Mammary epithelial cell (primary cell): ENCODE results near the gene GAP43.

Experiments
- CTCF ChIP-seq, 2 donors: IDR thresholded peaks in 1 of 2; conservative IDR thresholded peaks in 1 of 2; 2 replicates each; pipeline ENCODE4 v1.5.1; 2011 to 2012; ENCODE audit warnings: inconsistent platforms in 2 of 2, low read length in 2 of 2, mild to moderate bottlenecking in 2 of 2, control low read depth in 1 of 2, low read depth in 1 of 2; ENCODE audit not compliant: insufficient read depth in 1 of 2; ENCODE audit errors: extremely low read depth in 1 of 2
- EZH2 ChIP-seq: IDR thresholded peaks from 2 replicates; pipeline ENCODE4 v1.6.1; 2012; ENCODE audit warnings: low read length, inconsistent platforms, borderline replicate concordance

- TF ChIP-seq EZH2 (no peak), CTCF (conservative IDR thresholded peaks at IDR 0.05 in 1 of 2, IDR thresholded peaks at IDR 0.05 in 1 of 2; ENCODE audit: extremely low read depth in 1 of 2, insufficient read depth in 1 of 2, low read depth in 1 of 2, low read length in 2 of 2) (no peak)
Observed at GRCh38 chr3:115715241-115715745, 92.0 kb downstream of the GAP43 start.
